Spleen (tissue), 11 donors: ENCODE results near the gene MSANTD1. TPM values are rescaled to one million over a fixed set of nuclear protein-coding genes. Genes with fewer than 3 reads are reported as not detected.

Experiments used
- DNase-seq: peaks from one replicate; pipeline ENCODE4 v3.0.0-alpha.2; 2020
- H3K27ac ChIP-seq, 8 donors: fragments of 200-600 bp; sonication (generic) in 7 of 8; 1 replicate in 4 of 8; 2 replicates in 4 of 8; pipeline versions ENCODE4 v1.5.0 to v1.8.0; 2016 to 2021; ENCODE audit warnings: inconsistent platforms in 4 of 8, mild to moderate bottlenecking in 4 of 8, moderate library complexity in 1 of 8
- H3K27me3 ChIP-seq, 7 donors: fragments of 200-600 bp; sonication (generic) in 6 of 7; replicated peaks in 1 of 7; 1 replicate in 4 of 7; 2 replicates in 3 of 7; pipeline versions ENCODE4 v1.5.0 to v1.8.0; 2016 to 2021; ENCODE audit warnings: inconsistent platforms in 3 of 7, mild to moderate bottlenecking in 1 of 7
- H3K36me3 ChIP-seq, 6 donors: fragments of 200-600 bp; sonication (generic) in 5 of 6; 1 replicate in 4 of 6; 2 replicates in 2 of 6; pipeline versions ENCODE4 v1.5.0 to v1.8.0; 2016 to 2021; ENCODE audit warnings: inconsistent platforms in 2 of 6
- H3K4me1 ChIP-seq, 6 donors: fragments of 200-600 bp; sonication (generic) in 5 of 6; 1 replicate in 3 of 6; 2 replicates in 3 of 6; pipeline versions ENCODE4 v1.5.0 to v1.8.0; 2016 to 2021; ENCODE audit warnings: inconsistent platforms in 3 of 6
- H3K4me3 ChIP-seq, 8 donors: fragments of 200-600 bp; sonication (generic) in 7 of 8; 1 replicate in 4 of 8; 2 replicates in 4 of 8; pipeline versions ENCODE4 v1.5.0 to v1.8.0; 2016 to 2021; ENCODE audit warnings: inconsistent platforms in 4 of 8, mild to moderate bottlenecking in 4 of 8, moderate library complexity in 2 of 8
- H3K9me3 ChIP-seq, 8 donors: fragments of 200-600 bp; sonication (generic) in 7 of 8; 1 replicate in 4 of 8; 2 replicates in 4 of 8; pipeline versions ENCODE4 v1.5.0 to v1.8.0; 2016 to 2021; ENCODE audit warnings: inconsistent platforms in 4 of 8
- POLR2A ChIP-seq, 3 donors: fragments of 450-650 bp; IDR thresholded peaks; one replicate each; pipeline ENCODE4 v1.5.1; 2017; ENCODE audit warnings: antibody characterized with exemption in 3 of 3, mild to moderate bottlenecking in 1 of 3
- POLR2AphosphoS5 ChIP-seq, 3 donors: sonication (generic); formaldehyde crosslinking; IDR thresholded peaks; one replicate each; pipeline ENCODE4 v1.5.1; 2017; ENCODE audit warnings: antibody characterized with exemption in 3 of 3
- WGBS, 5 donors: extraction: QIAGEN DNeasy Blood & Tissue Kit in 3 of 5; methylation state at CpG; one replicate each; pipeline versions ENCODE4 v1.1.5 to v1.1.7; 2013 to 2018; 5-methylcytosine and 5-hydroxymethylcytosine counted together
- intact Hi-C: fragments of 100-400 bp; cut with DNase I; formaldehyde crosslinking; loops from one replicate; pipeline ENCODE4 v1.15.0; 2023; ENCODE audit warnings: low total_unique reads
- polyA plus RNA-seq, 3 donors: library from polyadenylated mRNA; stranded (reverse); fragments of 200-250 nt; gene quantifications; one replicate each; pipeline ENCODE4 v1.2.1, GENCODE V29; 2013
- total RNA-seq, 7 donors: library from RNA; depleted of rRNA in 3 of 7; stranded (reverse); fragments of >200 nt in 3 of 7; fragmentation: NEBNext Ultra II Directional in 4 of 7; extraction: Animal tissue kit (Norgen Biotek cat#: 25700) in 4 of 7; gene quantifications; one replicate each; pipeline versions ENCODE4 v1.1.0 to v1.2.1, GENCODE V29; 2016 to 2021
- TF ChIP-seq, protein P1 (sequence below), 11 experiments: fragments of 200-600 bp in 7 of 11; fragments of 450-650 bp in 4 of 11; sonication (generic) in 4 of 11; IDR thresholded peaks in 8 of 11; conservative IDR thresholded peaks in 3 of 11; 1 replicate in 7 of 11; 2 replicates in 4 of 11; pipeline versions ENCODE4 v1.4.0 to v1.8.0; 2016 to 2021; ENCODE audit warnings: antibody characterized with exemption in 11 of 11, inconsistent platforms in 4 of 11, mild to moderate bottlenecking in 1 of 11
- donor health status: healthy with polysubstance abuse.
- donor health status: DM: no; HTN: no; CAD: no; lungs with moderate emphysema.
- donor health status: DM: no; HTN: no; CAD: no.
- donor health status: Bipolar disorder and iron deficiency.
- donor health status: healthy.
- donor health status: DM: no; HTN: no; CAD: no.
- donor health status: DM: yes; HTN: yes; CAD: no.

Gene MSANTD1
- total and polyA plus RNA-seq, 10 donors, result 0.41 to 2.8 (median 1.8) TPM

DNA sequence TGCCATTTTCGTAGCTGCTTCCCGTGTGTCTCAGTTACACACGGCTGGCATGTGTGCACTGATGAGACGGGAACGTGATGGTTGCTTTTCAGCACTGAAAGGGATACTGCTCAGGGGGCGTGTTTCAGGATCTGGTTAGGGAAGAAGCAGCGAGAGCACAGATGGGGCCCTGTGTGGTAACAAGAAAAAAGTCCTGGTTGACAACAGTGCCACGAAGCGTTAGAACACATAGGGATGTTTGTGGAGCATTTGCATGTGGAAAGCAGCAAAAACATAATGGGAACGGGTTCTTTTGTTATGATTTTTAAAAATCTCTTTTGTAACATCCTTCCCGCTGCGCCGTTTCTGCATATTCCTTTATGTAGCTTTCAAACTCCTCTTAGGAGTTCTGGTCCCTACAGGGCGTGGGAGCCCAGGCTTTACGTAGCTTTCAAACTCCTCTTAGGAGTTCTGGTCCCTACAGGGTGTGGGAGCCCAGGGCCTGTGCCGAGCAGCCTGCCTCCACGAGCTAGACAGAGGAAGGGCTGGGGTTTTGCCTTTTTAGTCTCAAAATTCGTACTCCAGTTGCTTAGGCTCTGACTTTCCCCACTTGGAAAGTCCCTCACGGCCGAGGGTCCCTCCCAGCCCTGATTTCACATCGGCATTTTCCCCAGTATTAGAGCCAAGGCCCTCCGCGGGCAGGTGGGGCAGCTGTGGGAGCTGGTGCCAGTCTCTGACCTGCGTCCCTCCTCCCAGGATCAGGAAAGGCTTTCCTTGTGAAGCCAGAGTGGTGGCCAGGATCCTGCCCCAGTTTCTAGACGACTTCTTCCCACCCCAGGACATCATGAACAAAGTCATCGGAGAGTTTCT is 11.0 kb upstream of the MSANTD1 start:
- Histone ChIP-seq H3K27me3 (no peaks in the 10 kb centered on the region), H3K36me3 (peaks cover 0 to 100% (median 84%) of the 10 kb centered on the region in 6 donors), H3K4me1 (peaks cover 0 to 2% (median 0%) of the 10 kb centered on the region in 6 donors), H3K9me3 (no peaks in the 10 kb centered on the region), H3K4me3 (no peak overlapping the region), H3K27ac (no peak overlapping the region)
- no peak for DNase-seq
- TF ChIP-seq POLR2AphosphoS5 (IDR thresholded peaks at IDR 0.05), result no peak
- intact Hi-C loops, result no loop called here
- WGBS, 5 donors, result 87 to 91% (median 90%) methylated on average over 26 of the region's 26 CpGs

DNA sequence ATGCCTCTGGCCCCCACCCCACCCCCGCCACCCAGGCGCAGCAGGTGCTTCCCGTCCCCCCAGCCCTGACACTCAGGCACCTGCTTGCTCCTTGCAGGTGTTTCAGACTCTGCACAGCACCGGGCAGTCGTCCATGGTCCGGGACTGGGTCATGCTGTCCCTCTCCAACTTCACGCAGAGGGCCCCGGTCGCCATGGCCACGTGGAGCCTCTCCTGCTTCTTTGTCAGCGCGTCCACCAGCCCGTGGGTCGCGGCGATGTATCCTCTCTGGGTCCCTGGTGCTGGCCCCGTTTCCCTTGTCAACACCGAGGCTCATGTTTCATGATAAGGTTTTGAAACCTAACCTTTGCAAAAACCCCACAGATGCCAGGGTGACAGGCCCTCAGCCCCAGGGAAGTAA is 10.2 kb upstream of the MSANTD1 start:
- intact Hi-C loops, result no loop called here
- Histone ChIP-seq H3K36me3 (peaks cover 0 to 100% (median 76%) of the 10 kb centered on the region in 6 donors), H3K27me3 (no peaks in the 10 kb centered on the region), H3K9me3 (no peaks in the 10 kb centered on the region), H3K4me1 (peaks cover 0 to 4% (median 0%) of the 10 kb centered on the region in 6 donors), H3K4me3 (no peak overlapping the region), H3K27ac (no peak overlapping the region)
- TF ChIP-seq POLR2AphosphoS5 (IDR thresholded peaks at IDR 0.05) (no peak), POLR2A (IDR thresholded peaks at IDR 0.05) (no peak)
- TF ChIP-seq, protein P1, sequence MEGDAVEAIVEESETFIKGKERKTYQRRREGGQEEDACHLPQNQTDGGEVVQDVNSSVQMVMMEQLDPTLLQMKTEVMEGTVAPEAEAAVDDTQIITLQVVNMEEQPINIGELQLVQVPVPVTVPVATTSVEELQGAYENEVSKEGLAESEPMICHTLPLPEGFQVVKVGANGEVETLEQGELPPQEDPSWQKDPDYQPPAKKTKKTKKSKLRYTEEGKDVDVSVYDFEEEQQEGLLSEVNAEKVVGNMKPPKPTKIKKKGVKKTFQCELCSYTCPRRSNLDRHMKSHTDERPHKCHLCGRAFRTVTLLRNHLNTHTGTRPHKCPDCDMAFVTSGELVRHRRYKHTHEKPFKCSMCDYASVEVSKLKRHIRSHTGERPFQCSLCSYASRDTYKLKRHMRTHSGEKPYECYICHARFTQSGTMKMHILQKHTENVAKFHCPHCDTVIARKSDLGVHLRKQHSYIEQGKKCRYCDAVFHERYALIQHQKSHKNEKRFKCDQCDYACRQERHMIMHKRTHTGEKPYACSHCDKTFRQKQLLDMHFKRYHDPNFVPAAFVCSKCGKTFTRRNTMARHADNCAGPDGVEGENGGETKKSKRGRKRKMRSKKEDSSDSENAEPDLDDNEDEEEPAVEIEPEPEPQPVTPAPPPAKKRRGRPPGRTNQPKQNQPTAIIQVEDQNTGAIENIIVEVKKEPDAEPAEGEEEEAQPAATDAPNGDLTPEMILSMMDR (IDR thresholded peaks at IDR 0.05 in 8 of 11, conservative IDR thresholded peaks at IDR 0.05 in 3 of 11), result no peak
- no peak for DNase-seq
- 89 to 95% (median 93%) methylated on average over 10 to 18 of the region's 18 CpGs for WGBS, 5 donors

DNA sequence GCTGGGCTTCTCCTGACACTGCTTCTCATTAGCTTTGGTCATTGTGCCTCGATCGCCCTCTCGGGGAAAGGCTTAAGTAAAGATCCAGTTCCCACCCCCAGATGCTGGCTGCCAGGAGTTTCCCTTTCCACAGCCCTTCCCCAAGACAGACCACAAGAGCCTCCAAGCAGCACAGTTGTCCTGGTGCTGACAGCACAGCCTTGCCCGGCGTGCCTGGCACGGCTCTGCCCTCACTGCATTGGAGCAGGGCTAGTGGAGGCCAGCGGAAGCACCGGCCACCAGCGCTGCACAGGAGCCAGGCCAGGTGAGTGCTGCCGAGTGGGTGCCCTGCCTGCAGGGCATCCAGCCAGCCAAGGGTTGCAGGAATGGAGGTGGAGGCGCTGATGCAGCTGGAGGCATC is 9.7 kb upstream of the MSANTD1 start:
- H3K27me3 ChIP-seq, result no peaks in the 10 kb centered on the region
- H3K36me3 ChIP-seq, result peaks cover 0 to 100% (median 70%) of the 10 kb centered on the region in 6 donors
- intact Hi-C loops, result no loop called here
- peaks cover 0 to 4% (median 0%) of the 10 kb centered on the region in 6 donors for H3K4me1 ChIP-seq
- TF ChIP-seq POLR2A (IDR thresholded peaks at IDR 0.05) (no peak), POLR2AphosphoS5 (IDR thresholded peaks at IDR 0.05) (no peak)
- TF ChIP-seq, protein P1 (IDR thresholded peaks at IDR 0.05 in 8 of 11, conservative IDR thresholded peaks at IDR 0.05 in 3 of 11), result no peak
- DNase-seq, result no peak
- no peaks in the 10 kb centered on the region for H3K9me3 ChIP-seq
- no peak overlapping the region for H3K4me3 ChIP-seq
- no peak overlapping the region for H3K27ac ChIP-seq
- WGBS, 5 donors, result 85 to 96% (median 95%) methylated on average over 4 to 11 of the region's 11 CpGs

DNA sequence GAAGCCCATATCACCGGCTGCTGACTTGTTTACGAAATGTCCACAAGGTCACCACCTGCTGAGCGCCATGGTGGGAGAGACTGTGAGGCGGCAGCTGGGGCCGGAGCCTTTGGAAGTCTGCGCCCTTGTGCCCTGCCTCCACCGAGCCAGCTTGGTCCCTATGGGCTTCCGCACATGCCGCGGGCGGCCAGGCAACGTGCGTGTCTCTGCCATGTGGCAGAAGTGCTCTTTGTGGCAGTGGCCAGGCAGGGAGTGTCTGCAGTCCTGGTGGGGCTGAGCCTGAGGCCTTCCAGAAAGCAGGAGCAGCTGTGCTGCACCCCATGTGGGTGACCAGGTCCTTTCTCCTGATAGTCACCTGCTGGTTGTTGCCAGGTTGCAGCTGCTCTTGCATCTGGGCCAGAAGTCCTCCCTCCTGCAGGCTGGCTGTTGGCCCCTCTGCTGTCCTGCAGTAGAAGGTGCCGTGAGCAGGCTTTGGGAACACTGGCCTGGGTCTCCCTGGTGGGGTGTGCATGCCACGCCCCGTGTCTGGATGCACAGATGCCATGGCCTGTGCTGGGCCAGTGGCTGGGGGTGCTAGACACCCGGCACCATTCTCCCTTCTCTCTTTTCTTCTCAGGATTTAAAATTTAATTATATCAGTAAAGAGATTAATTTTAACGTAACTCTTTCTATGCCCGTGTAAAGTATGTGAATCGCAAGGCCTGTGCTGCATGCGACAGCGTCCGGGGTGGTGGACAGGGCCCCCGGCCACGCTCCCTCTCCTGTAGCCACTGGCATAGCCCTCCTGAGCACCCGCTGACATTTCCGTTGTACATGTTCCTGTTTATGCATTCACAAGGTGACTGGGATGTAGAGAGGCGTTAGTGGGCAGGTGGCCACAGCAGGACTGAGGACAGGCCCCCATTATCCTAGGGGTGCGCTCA is 8.7 kb upstream of the MSANTD1 start:
- H3K36me3 ChIP-seq, result peaks cover 0 to 100% (median 62%) of the 10 kb centered on the region in 6 donors
- no peak overlapping the region for H3K4me3 ChIP-seq
- no peak for TF ChIP-seq POLR2A (IDR thresholded peaks at IDR 0.05)
- peak in 1 of 3 donors; percentile 6 for TF ChIP-seq POLR2AphosphoS5 (IDR thresholded peaks at IDR 0.05)
- DNase-seq, result no peak
- H3K4me1 ChIP-seq, result peaks cover 0 to 4% (median 0%) of the 10 kb centered on the region in 6 donors
- WGBS, 5 donors, result 90 to 97% (median 93%) methylated on average over 23 to 29 of the region's 29 CpGs
- no peaks in the 10 kb centered on the region for H3K27me3 ChIP-seq
- intact Hi-C loops, result no loop called here
- no peak overlapping the region for H3K27ac ChIP-seq
- no peaks in the 10 kb centered on the region for H3K9me3 ChIP-seq
